GM21447 (cell line): Measurements from ENCODE around the gene CWC15.
"Not testable (repeated sequence)": the region's sequence is repeated elsewhere in the genome, so short reads cannot be mapped to it uniquely, and the experiment has no call there.

Experiments
- ATAC-seq: cut with Tn5 transposase; IDR thresholded peaks from one replicate; pipeline ENCODE4 v1.9.1; 2021; ENCODE audit not compliant: unreplicated experiment

The CWC15 gene

DNA sequence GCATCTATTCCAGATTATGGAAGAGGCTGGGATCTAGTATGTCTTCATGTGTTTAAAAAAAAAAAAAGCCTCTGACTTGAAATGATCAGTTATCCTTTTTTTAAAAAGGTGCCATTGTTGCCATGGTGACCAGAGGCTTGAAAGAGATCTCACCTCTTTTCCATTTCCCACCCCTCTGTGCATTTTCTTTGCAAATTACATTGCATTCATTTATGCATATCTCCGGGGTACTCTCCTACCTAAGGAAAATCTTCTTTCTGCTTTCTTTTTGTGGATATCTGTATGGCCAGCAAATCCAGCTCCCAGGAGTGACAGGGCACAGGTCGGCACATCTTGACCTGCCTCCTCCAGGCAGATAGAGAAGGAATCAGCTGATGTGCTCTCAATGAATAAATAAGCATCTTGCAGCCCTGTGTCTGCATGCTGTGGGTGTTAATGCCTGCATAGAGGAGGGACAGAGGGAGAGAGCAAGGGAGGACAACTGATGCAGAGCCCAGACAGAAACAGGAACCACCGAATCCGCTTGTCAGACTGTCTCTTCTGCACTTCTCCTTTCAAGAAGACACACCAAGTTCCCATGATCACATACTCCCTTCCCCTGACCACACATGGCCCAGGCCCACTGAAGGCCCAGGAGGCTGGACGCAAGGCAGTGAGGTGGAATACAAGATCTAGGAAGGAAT lies 50.9 kb downstream of the CWC15 start:
- ATAC-seq: no peak

DNA sequence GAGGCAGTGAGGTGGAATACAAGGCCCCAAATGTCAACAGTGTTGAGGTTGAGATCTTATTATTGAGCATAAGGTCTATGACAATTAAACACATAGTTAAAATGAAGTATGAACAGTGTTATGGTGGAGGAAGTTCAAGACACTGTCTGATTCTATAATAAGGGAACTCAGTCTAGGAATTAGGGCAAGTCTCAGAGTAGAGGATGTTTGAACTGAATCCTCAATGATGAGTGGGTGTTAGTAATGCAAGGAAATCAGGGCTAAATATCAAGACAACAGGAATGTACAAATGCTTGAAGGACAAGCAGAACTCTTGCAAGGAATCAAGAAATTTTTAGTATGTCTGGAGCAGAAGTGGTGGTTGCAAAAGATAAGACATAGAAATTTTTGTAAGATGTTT lies 53.0 kb downstream of the CWC15 start:
- ATAC-seq: no peak

DNA sequence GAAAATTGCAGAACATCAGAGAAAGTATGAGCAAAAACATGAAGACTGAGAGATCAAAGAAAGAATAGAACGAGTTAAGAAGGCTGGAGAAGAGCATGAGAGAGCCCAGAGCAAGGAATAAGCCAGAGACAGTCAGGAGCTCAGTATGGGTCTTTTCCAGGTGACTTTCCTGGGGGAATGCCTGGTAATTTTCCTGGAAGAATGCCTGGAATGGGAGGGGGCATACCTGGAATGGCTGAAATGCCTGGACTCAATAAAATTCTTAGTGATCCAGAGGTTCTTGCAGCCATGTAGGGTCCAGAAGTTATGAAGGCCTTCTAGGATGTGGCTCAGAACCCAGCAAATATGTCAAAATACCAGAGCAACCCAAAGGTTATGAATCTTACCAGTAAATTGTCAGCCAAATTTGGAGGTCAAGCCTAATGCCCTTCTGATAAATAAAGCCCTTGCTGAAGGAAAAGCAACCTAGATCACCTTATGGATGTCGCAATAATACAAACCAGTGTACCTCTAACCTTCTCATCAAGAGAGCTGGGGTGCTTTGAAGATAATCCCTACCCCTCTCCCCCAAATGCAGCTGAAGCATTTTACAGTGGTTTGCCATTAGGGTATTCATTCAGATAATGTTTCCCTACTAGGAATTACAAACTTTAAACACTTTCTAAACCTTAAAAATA lies 59.5 kb downstream of the CWC15 start:
- ATAC-seq: not testable (repeated sequence)

DNA sequence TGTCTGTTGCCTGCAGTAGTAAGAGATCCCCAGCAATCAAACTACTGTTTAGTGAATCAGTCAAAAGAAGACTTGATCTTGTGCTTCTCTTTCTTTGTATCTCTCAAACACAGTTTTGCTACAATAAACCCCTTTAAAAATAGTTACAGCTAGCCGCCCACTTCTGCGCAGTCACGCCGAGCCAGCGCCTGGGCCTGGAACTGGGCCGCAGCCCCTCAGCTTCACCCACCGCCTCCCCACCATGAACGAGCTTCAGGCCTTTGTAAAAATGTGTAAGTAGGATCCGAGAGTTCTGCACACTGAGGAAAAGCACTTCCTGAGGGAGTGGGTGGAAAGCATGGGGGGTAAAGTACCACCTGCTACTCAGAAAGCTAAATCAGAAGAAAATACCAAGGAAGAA lies 60.5 kb downstream of the CWC15 start:
- ATAC-seq: no peak
